H1 (cell line): ENCODE data around the gene RAD51B. TPM values are rescaled to one million over a fixed set of nuclear protein-coding genes. Genes with fewer than 3 reads are reported as not detected.

Source experiments
- ASH2L ChIP-seq: fragments of 200-600, 300-600 bp; sonication (generic); IDR thresholded peaks from one replicate; pipeline ENCODE4 v1.7.1; 2017; ENCODE audit warnings: low read length
- CHD1 ChIP-seq: IDR thresholded peaks from 2 replicates; pipeline ENCODE4 v1.6.1; 2012; ENCODE audit warnings: low read depth, low read length, improper control_type of control experiment
- CHD7 ChIP-seq: fragments of 300-600 bp; sonication (generic); IDR thresholded peaks from 2 replicates; pipeline ENCODE4 v1.7.1; 2012; ENCODE audit warnings: low read length, moderate library complexity, mild to moderate bottlenecking, inconsistent platforms; ENCODE audit not compliant: insufficient replicate concordance
- TAF7 ChIP-seq: optimal IDR thresholded peaks from 2 replicates; pipeline ENCODE3; 2011; ENCODE audit warnings: low read depth, mild to moderate bottlenecking, inconsistent platforms, low read length, moderate library complexity, borderline replicate concordance
- polyA plus RNA-seq, 7 experiments: library from polyadenylated mRNA; depleted of rRNA in 3 of 7; stranded (reverse) in 5 of 7; unstranded in 2 of 7; fragments of >200 nt in 5 of 7; fragments of 200-250 nt in 2 of 7; gene quantifications; 1 replicate in 5 of 7; 2 replicates in 1 of 7; 4 replicates in 1 of 7; pipeline versions ENCODE4 v1.2.1 to v1.2.3, GENCODE V29; 2011 to 2013; ENCODE audit warnings: missing spikeins in 2 of 7, mixed read lengths in 2 of 7
- total RNA-seq: library from RNA; stranded (reverse); fragmentation: NEBNext Ultra II Directional; extraction: Animal tissue kit (Norgen Biotek cat#: 25700); gene quantifications from 2 replicates; pipeline ENCODE4 v1.2.1, GENCODE V29; 2021
- TF ChIP-seq, protein P1 (sequence below): IDR thresholded peaks from 2 replicates; pipeline ENCODE4 v1.6.1; 2011; ENCODE audit warnings: low read length, improper control_type of control experiment

The RAD51B gene
- total and polyA plus RNA-seq, 2 of the 8 experiments (the other 6 are each of a cell fraction or from before 2014, with no cell fraction given): 3.9 to 14.9 TPM

- TF ChIP-seq CHD7: no peak
- TF ChIP-seq CHD1: no peak
- TF ChIP-seq, protein P1, sequence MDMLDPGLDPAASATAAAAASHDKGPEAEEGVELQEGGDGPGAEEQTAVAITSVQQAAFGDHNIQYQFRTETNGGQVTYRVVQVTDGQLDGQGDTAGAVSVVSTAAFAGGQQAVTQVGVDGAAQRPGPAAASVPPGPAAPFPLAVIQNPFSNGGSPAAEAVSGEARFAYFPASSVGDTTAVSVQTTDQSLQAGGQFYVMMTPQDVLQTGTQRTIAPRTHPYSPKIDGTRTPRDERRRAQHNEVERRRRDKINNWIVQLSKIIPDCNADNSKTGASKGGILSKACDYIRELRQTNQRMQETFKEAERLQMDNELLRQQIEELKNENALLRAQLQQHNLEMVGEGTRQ: no peak
- TF ChIP-seq TAF7: no peak
- no peak for TF ChIP-seq ASH2L
Observed at GRCh38 chr14:68516342-68516741, 696.8 kb downstream of the RAD51B start (continued).
